GM12875 (cell line): ENCODE results near the gene BAHD1.
"Not testable (repeated sequence)": the region's sequence is repeated elsewhere in the genome, so short reads cannot be mapped to it uniquely, and the experiment has no call there.

Source experiments
- H3K4me3 ChIP-seq: one replicate; pipeline ENCODE4 v1.5.1; 2011; ENCODE audit warnings: low read depth, low read length, control low read depth
- CTCF ChIP-seq: IDR thresholded peaks from 2 replicates; pipeline ENCODE4 v1.5.1; 2011; ENCODE audit warnings: low read depth, mild to moderate bottlenecking, control low read depth, inconsistent platforms, low read length, moderate library complexity, borderline replicate concordance; ENCODE audit not compliant: insufficient read depth

Gene BAHD1

GRCh38 chr15:40448354-40448753 lies 7.6 kb downstream of the BAHD1 start:
- H3K4me3 ChIP-seq, result no peak overlapping the region
- no peak for TF ChIP-seq CTCF

- no peak overlapping the region for H3K4me3 ChIP-seq
- no peak for TF ChIP-seq CTCF
Observed at GRCh38 chr15:40449275-40449674, 8.5 kb downstream of the BAHD1 start.

GRCh38 chr15:40450047-40450446 lies 9.3 kb downstream of the BAHD1 start:
- TF ChIP-seq CTCF, result no peak

GRCh38 chr15:40451527-40452158 lies 10.9 kb downstream of the BAHD1 start:
- H3K4me3 ChIP-seq, result no peak overlapping the region
- TF ChIP-seq CTCF, result no peak

More at GRCh38 chr15:40450047-40450446, 9.3 kb downstream of the BAHD1 start:
- no peak overlapping the region for H3K4me3 ChIP-seq

GRCh38 chr15:40452296-40453090 lies 11.7 kb downstream of the BAHD1 start:
- no peak for TF ChIP-seq CTCF
- H3K4me3 ChIP-seq, result no peak overlapping the region

- not testable (repeated sequence) for H3K4me3 ChIP-seq
Observed at GRCh38 chr15:40453941-40454340, 13.2 kb downstream of the BAHD1 start.

- TF ChIP-seq CTCF, result no peak
- H3K4me3 ChIP-seq, result no peak overlapping the region
Observed at GRCh38 chr15:40454904-40455391, 14.2 kb downstream of the BAHD1 start.
